ENCODE data around the gene FPR2.
"Not testable (repeated sequence)": the region's sequence is repeated elsewhere in the genome, so short reads cannot be mapped to it uniquely, and the experiment has no call there.

Gene FPR2

DNA sequence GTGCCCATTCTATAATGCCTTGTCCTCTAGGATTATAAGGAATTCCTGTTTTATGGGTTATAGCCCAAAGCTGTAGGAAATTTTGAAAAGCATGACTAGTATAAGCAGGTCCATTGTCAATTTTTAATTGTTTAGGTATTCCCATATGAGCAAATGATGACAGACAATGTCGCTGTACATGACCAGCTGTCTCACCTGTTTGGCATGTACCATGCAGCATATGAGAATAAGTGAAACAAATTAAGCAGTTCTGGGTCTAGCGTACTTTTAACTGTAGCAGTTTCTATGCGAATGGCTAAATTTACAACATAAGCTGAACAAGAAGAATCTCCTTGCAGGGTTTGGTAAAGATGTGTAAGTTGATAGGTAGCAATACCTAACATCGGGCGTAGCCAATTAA is 45.6 kb downstream of the FPR2 start:
- not testable (repeated sequence) for DNase-seq (ENCODE audit: low read depth)

GRCh38 chr19:51807111-51807701 is 46.2 kb downstream of the FPR2 start:
- DNase-seq (ENCODE audit: low read depth) = no peak

- DNase-seq (ENCODE audit: low read depth) = no peak
Measured at GRCh38 chr19:51807925-51808324, 46.9 kb downstream of the FPR2 start.

- DNase-seq (ENCODE audit: low read depth) = peak; percentile 34
Measured at GRCh38 chr19:51808333-51808986, 47.5 kb downstream of the FPR2 start.

GRCh38 chr19:51809787-51810186 is 48.8 kb downstream of the FPR2 start:
- DNase-seq (ENCODE audit: low read depth) = no peak

- no peak for DNase-seq (ENCODE audit: low read depth)
Measured at GRCh38 chr19:51810223-51810622, 49.2 kb downstream of the FPR2 start.

- DNase-seq (ENCODE audit: low read depth) = no peak
Measured at GRCh38 chr19:51811344-51811743, 50.4 kb downstream of the FPR2 start.

DNA sequence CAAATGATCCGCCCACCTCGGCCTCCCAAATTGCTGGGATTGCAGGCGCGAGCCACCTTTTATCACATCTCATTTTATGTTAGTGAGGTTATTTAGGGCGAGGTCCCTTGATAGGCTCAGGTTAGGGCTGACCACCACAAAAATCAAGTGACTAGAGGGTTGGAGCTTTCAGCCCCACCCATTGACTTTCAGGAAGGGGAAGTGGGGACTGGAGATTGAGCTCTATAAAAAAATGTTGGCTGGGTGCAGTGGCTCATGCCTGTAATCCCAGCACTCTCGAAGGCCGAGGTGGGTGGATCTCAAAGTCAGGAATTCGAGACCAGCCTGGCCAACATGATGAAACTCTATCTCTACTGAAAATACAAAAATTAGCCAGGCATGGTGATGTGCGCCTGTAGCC is 54.1 kb downstream of the FPR2 start:
- no peak for DNase-seq (ENCODE audit: low read depth)

DNA sequence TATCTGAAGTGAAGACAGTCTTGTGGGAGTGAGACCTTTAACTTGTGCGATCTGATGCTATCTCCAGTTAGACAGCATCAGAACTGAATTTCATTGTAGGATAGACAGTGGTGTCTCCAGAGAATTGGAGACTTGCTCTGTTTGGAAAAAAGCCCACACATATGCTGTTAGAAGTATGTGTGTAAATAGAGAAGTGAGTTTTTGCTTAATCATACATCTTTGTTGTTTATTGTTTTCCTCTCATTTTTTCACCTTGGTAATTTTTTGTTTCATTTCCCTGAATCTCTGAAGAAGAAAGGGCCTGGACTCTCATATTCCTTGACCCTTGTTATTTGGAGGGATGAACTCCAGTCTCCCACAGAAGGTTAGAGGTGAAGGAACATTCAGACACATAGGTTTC is 55.7 kb downstream of the FPR2 start:
- no peak for DNase-seq (ENCODE audit: low read depth)

DNA sequence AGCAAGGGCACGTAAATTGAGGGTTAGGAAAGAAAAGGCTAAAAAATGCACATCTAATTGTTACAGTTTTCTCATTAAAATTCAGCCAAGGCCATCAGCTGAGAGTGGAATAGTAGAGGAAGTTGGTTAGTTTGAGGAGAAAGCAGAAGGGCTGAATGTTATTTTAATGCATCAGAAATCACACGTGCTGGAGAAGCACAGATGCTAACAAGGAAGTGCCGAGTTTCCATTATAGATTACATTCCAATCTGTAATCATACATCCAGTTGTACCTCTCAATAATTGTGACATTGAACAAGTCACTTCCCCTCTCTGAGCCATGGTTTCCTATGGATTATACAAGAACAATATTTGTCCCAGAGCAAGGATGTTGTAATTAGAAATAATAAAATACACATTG is 59.0 kb downstream of the FPR2 start:
- no peak for DNase-seq (ENCODE audit: low read depth)
